ENCODE results near the gene SETD5. TPM values are rescaled to one million over a fixed set of nuclear protein-coding genes. Genes with fewer than 3 reads are reported as not detected.

Gene SETD5
- total and polyA plus RNA-seq, 2 of the 8 experiments (the other 6 are each of a cell fraction or from before 2014, with no cell fraction given): 108 to 234 TPM

GRCh38 chr3:9473496-9474065, 76.2 kb downstream of the SETD5 start:
- Histone ChIP-seq H3K27me3 (replicated peaks in 1 of 4; ENCODE audit: control insufficient read depth in 3 of 4, extremely low read depth in 1 of 4, insufficient read depth in 3 of 4, low read length in 3 of 4) (no peaks in the 10 kb centered on the region), H2BK5ac (ENCODE audit: low read depth, low read length) (no peak overlapping the region), H3K36me3 (ENCODE audit: control insufficient read depth in 2 of 4, insufficient read depth in 4 of 4, low read length in 3 of 4) (peaks cover 53 to 97% (median 90%) of the 10 kb centered on the region in 4 experiments), H2BK120ac (replicated peaks; ENCODE audit: low read depth, low read length) (no peak overlapping the region), H2BK20ac (ENCODE audit: low read length) (no peak overlapping the region), H4K91ac (replicated peaks; ENCODE audit: insufficient read length, low read length) (no peak overlapping the region), H4K8ac (ENCODE audit: extremely low read depth, insufficient read depth, low read length) (no peak overlapping the region), H3K9me3 (ENCODE audit: insufficient read depth in 2 of 2, low read depth in 1 of 2, low read length in 1 of 2) (no peaks in the 10 kb centered on the region), H3K4me1 (replicated peaks in 1 of 4; ENCODE audit: control insufficient read depth in 3 of 4, insufficient read depth in 4 of 4, low read length in 3 of 4) (no peaks in the 10 kb centered on the region), H3K4ac (replicated peaks; ENCODE audit: insufficient read length, low read depth, low read length) (no peak overlapping the region), H4K20me1 (replicated peaks in 1 of 2; ENCODE audit: control insufficient read depth in 1 of 2, insufficient read depth in 2 of 2, low read length in 2 of 2) (peaks cover 8 to 18% of the 10 kb centered on the region in 2 experiments), H4K5ac (ENCODE audit: insufficient read length, low read depth, low read length) (no peak overlapping the region), H2AK5ac (ENCODE audit: low read depth, low read length) (no peak overlapping the region), H3K27ac (ENCODE audit: low read depth, low read length) (no peak overlapping the region), H3K4me2 (ENCODE audit: insufficient read depth in 1 of 2, low read depth in 2 of 2, low read length in 2 of 2) (no peak overlapping the region), H3K4me3 (ENCODE audit: extremely low read depth in 1 of 4, insufficient read depth in 2 of 4, low read depth in 3 of 4, low read length in 4 of 4) (no peak overlapping the region), H3K18ac (ENCODE audit: extremely low read depth, low read length) (no peak overlapping the region), H2BK12ac (ENCODE audit: low read depth, low read length) (no peak overlapping the region), H3K23me2 (ENCODE audit: low read depth, low read length) (peaks cover 1% of the 10 kb centered on the region; the same call in 1 of the 2 replicates), H3K14ac (ENCODE audit: insufficient read length) (no peak overlapping the region), H3K79me1 (ENCODE audit: low read depth, low read length) (no peaks in the 10 kb centered on the region; the same call in 1 of the 2 replicates), H3K56ac (replicated peaks; ENCODE audit: insufficient read length, low read depth, low read length) (no peak overlapping the region), H3K23ac (ENCODE audit: insufficient read length) (no peak overlapping the region), H2AFZ (ENCODE audit: low read length) (no peak overlapping the region), H3K9ac (replicated peaks in 1 of 4; ENCODE audit: extremely low read depth in 1 of 4, low read depth in 3 of 4, low read length in 3 of 4) (no peak overlapping the region), H2BK15ac (ENCODE audit: low read length) (no peak overlapping the region), H3K79me2 (ENCODE audit: control insufficient read depth in 1 of 2, insufficient read depth in 2 of 2, low read length in 2 of 2) (peaks cover 0 to 8% of the 10 kb centered on the region in 2 experiments; a peak in 1 of 4 replicates)
- ChIA-PET POLR2A (ENCODE audit: partially characterized antibody) (interaction anchor here (1.2 kb wide), 1 partner anchor 77 kb away, joined by 3 read pairs; no protein-coding TSS in a partner anchor), CTCF (ENCODE audit: partially characterized antibody) (interaction anchor here (0.8 to 0.9 kb wide), 2 partner anchors 27 to 279 kb away, joined by 3 read pairs; no protein-coding TSS in a partner anchor)
- FAIRE-seq: no peak
- DNase-seq (ENCODE audit: low read depth in 1 of 2, low spot score in 2 of 2): no peak
- TF ChIP-seq RXRA (IDR thresholded peaks at IDR 0.05; ENCODE audit: insufficient read depth, low read depth, low read length) (no peak), SP2 (IDR thresholded peaks at IDR 0.05; ENCODE audit: low read length) (no peak), EZH2 (IDR thresholded peaks at IDR 0.05; ENCODE audit: low read depth, low read length, severe bottlenecking) (no peak), TEAD4 (IDR thresholded peaks at IDR 0.05; ENCODE audit: low read depth, low read length) (no peak), CTBP2 (IDR thresholded peaks at IDR 0.05; ENCODE audit: borderline replicate concordance, insufficient read depth, insufficient read length, low read length) (no peak), ASH2L (IDR thresholded peaks at IDR 0.05; ENCODE audit: low read length) (no peak), YY1 (IDR thresholded peaks at IDR 0.05; ENCODE audit: low read depth, low read length) (no peak), KDM1A (IDR thresholded peaks at IDR 0.05; ENCODE audit: borderline replicate concordance, low read length) (no peak), POLR2AphosphoS5 (IDR thresholded peaks at IDR 0.05; ENCODE audit: low read depth, low read length) (no peak), EGR1 (IDR thresholded peaks at IDR 0.05; ENCODE audit: borderline replicate concordance, low read depth, low read length) (no peak), TAF1 (IDR thresholded peaks at IDR 0.05; ENCODE audit: low read depth, low read length) (no peak), CREB1 (IDR thresholded peaks at IDR 0.05) (no peak), RFX5 (IDR thresholded peaks at IDR 0.05; ENCODE audit: borderline replicate concordance, low read depth, low read length) (no peak), PHF8 (conservative IDR thresholded peaks at IDR 0.05; ENCODE audit: low read depth, low read length) (no peak), RAD21 (IDR thresholded peaks at IDR 0.05 in 1 of 2, conservative IDR thresholded peaks at IDR 0.05 in 1 of 2; ENCODE audit: low read depth in 2 of 2, low read length in 2 of 2) (no peak)

Data from H1 (cell line).